A673 (cell line): ENCODE results near the gene ZBED1. TPM values are rescaled to one million over a fixed set of nuclear protein-coding genes. Genes with fewer than 3 reads are reported as not detected.
"Not testable (repeated sequence)": the region's sequence is repeated elsewhere in the genome, so short reads cannot be mapped to it uniquely, and the experiment has no call there.

Source experiments
- BruUV-seq: library from RNA; stranded (reverse); fragments of 400-500 nt; replicated peaks from 2 replicates; lab custom pipeline; 2021; lab: Mats Ljungman, UMichigan
- CTCF ChIA-PET: fragments of 300-600 bp; sonication (Branson Sonifier 250); formaldehyde crosslinking; loops from one replicate; lab custom pipeline; 2022; ENCODE audit warnings: antibody characterized with exemption; lab: Charles Lee
- POLR2A ChIA-PET: fragments of 300-600 bp; sonication (Branson Sonifier 250); formaldehyde crosslinking; loops from one replicate; lab custom pipeline; 2022; ENCODE audit warnings: antibody characterized with exemption; ENCODE audit not compliant: low non-redundant PET; lab: Charles Lee
- DNase-seq: peaks from one replicate; pipeline ENCODE4 v3.0.0-alpha.2; 2015; ENCODE audit warnings: low spot score
- H3K27ac ChIP-seq: fragments of 200-600 bp; sonication (generic); 2 replicates; pipeline ENCODE4 v1.5.1; 2016; ENCODE audit warnings: mixed run types, low read depth, mild to moderate bottlenecking, mixed read lengths, antibody characterized with exemption, low read length; ENCODE audit not compliant: poor library complexity, severe bottlenecking
- H3K27me3 ChIP-seq: fragments of 200-600 bp; sonication (generic); replicated peaks from 2 replicates; pipeline ENCODE4 v1.6.1; 2017; ENCODE audit warnings: mixed run types, low read depth, mild to moderate bottlenecking, mixed read lengths, antibody characterized with exemption, low read length; ENCODE audit not compliant: insufficient read depth, poor library complexity
- H3K36me3 ChIP-seq: fragments of 200-600 bp; sonication (generic); 2 replicates; pipeline ENCODE4 v1.6.1; 2016; ENCODE audit warnings: mixed run types, mild to moderate bottlenecking, mixed read lengths, antibody characterized with exemption, low read length; ENCODE audit not compliant: insufficient read depth, poor library complexity, severe bottlenecking
- H3K4me1 ChIP-seq: fragments of 200-600 bp; sonication (generic); 2 replicates; pipeline ENCODE4 v1.6.1; 2017; ENCODE audit warnings: mixed run types, mild to moderate bottlenecking, mixed read lengths, antibody characterized with exemption, low read length; ENCODE audit not compliant: insufficient read depth, poor library complexity, severe bottlenecking
- H3K4me3 ChIP-seq: fragments of 200-600 bp; sonication (generic); 2 replicates; pipeline ENCODE4 v1.5.1; 2016; ENCODE audit warnings: low read depth, mixed run types, mild to moderate bottlenecking, mixed read lengths, low read length; ENCODE audit not compliant: poor library complexity, severe bottlenecking
- H3K9me3 ChIP-seq: fragments of 200-600 bp; sonication (generic); 2 replicates; pipeline ENCODE4 v1.6.1; 2016; ENCODE audit warnings: mixed run types, low read depth, mild to moderate bottlenecking, mixed read lengths, antibody characterized with exemption, low read length; ENCODE audit not compliant: poor library complexity, severe bottlenecking
- EZH2 ChIP-seq: fragments of 200-600 bp; sonication (generic); IDR thresholded peaks from 2 replicates; pipeline ENCODE4 v1.6.1; 2017; ENCODE audit warnings: borderline replicate concordance, low read depth, mild to moderate bottlenecking, mixed read lengths, antibody characterized with exemption, low read length; ENCODE audit not compliant: poor library complexity, severe bottlenecking
- intact Hi-C: fragments of 100-400 bp; cut with micrococcal nuclease; formaldehyde crosslinking; loops from one replicate; pipeline ENCODE4 v1.10.0; 2022; ENCODE audit not compliant: unreplicated experiment
- total RNA-seq: library from RNA; stranded (reverse); gene quantifications from 2 replicates; pipeline ENCODE4 v1.2.3, GENCODE V29; 2021
- TF ChIP-seq, protein P1 (sequence below): fragments of 300-800, 200-600 bp; sonication (generic); conservative IDR thresholded peaks from 2 replicates; pipeline ENCODE4 v1.5.1; 2017; ENCODE audit warnings: low read depth, mild to moderate bottlenecking, antibody characterized with exemption, low read length, moderate library complexity, mixed read lengths

ZBED1 gene
- total RNA-seq, 1 experiment from 2014 or later: 37.6 TPM

- CTCF ChIA-PET: no interaction called here
- Histone ChIP-seq H3K4me3 (no peak overlapping the region), H3K27ac (no peak overlapping the region), H3K36me3 (no peaks in the 10 kb centered on the region), H3K27me3 (no peaks in the 10 kb centered on the region), H3K4me1 (no peaks in the 10 kb centered on the region), H3K9me3 (no peaks in the 10 kb centered on the region)
- no peak for DNase-seq
- intact Hi-C loops: no loop called here
- POLR2A ChIA-PET: no interaction called here
- TF ChIP-seq, protein P1, sequence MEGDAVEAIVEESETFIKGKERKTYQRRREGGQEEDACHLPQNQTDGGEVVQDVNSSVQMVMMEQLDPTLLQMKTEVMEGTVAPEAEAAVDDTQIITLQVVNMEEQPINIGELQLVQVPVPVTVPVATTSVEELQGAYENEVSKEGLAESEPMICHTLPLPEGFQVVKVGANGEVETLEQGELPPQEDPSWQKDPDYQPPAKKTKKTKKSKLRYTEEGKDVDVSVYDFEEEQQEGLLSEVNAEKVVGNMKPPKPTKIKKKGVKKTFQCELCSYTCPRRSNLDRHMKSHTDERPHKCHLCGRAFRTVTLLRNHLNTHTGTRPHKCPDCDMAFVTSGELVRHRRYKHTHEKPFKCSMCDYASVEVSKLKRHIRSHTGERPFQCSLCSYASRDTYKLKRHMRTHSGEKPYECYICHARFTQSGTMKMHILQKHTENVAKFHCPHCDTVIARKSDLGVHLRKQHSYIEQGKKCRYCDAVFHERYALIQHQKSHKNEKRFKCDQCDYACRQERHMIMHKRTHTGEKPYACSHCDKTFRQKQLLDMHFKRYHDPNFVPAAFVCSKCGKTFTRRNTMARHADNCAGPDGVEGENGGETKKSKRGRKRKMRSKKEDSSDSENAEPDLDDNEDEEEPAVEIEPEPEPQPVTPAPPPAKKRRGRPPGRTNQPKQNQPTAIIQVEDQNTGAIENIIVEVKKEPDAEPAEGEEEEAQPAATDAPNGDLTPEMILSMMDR: no peak
- no peak for TF ChIP-seq EZH2
- no TSS peak for BruUV-seq
Observed at GRCh38 chrX:2471641-2472040, 29.1 kb downstream of the ZBED1 start.

GRCh38 chrX:2471126-2471525 is 29.6 kb downstream of the ZBED1 start:
- H3K4me3 ChIP-seq, POLR2A ChIA-PET, H3K9me3 ChIP-seq, H3K36me3 ChIP-seq, H3K4me1 ChIP-seq, intact Hi-C loops, CTCF ChIA-PET, DNase-seq, H3K27ac ChIP-seq, H3K27me3 ChIP-seq, BruUV-seq: not testable (repeated sequence)

DNA sequence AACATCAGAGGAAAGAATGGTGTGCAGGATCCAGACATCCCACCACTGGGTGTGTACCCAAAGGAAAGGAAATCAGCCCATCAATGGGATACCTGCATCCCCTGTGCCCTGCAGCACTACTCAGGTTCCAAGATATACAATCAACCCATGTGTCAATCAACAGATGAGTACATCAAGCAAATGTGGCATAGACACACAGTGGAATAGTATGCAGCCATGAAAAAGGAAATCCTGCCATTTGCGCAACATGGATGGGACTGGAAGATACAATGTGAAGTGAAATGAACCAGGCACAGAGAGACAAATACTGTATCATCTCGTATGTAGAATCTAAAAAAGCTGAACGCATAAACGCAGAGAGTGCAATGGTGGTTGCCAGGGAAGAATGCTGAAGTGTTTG is 30.9 kb downstream of the ZBED1 start:
- H3K27me3 ChIP-seq, H3K4me1 ChIP-seq, DNase-seq, BruUV-seq, CTCF ChIA-PET, H3K36me3 ChIP-seq, intact Hi-C loops, H3K4me3 ChIP-seq, H3K27ac ChIP-seq, POLR2A ChIA-PET, H3K9me3 ChIP-seq: not testable (repeated sequence)

GRCh38 chrX:2469196-2469685 is 31.5 kb downstream of the ZBED1 start:
- BruUV-seq: no TSS peak
- Histone ChIP-seq H3K27ac (no peak overlapping the region), H3K9me3 (no peaks in the 10 kb centered on the region), H3K4me3 (no peak overlapping the region), H3K4me1 (no peaks in the 10 kb centered on the region), H3K36me3 (no peaks in the 10 kb centered on the region), H3K27me3 (no peaks in the 10 kb centered on the region)
- no peak for DNase-seq
- TF ChIP-seq EZH2: no peak
- TF ChIP-seq, protein P1: no peak
- intact Hi-C loops: no loop called here
- POLR2A ChIA-PET: no interaction called here
- CTCF ChIA-PET: no interaction called here
